ENCODE results near the gene ARRB1. TPM values are rescaled to one million over a fixed set of nuclear protein-coding genes. Genes with fewer than 3 reads are reported as not detected.

ARRB1 gene
- total and polyA plus RNA-seq, 2 experiments from 2014 or later: 4.5 to 10.7 TPM

DNA sequence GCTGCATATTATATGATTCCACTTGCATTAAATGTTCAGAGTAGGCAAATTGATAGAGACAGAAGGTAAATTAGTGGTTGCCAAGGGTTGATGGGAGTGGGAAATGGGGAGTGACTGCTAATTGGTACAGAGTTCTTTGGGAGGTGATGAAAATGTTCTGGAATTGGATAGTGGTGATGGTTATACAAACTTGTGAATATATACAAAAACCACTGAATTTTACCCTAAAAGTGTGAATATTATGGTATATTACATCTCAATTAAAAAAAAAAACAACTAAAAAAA lies 52.5 kb downstream of the ARRB1 start:
- Histone ChIP-seq H3K4me3 (no peak overlapping the region), H3K9me3 (ENCODE audit: low read depth) (no peaks in the 10 kb centered on the region), H3K27ac (no peak overlapping the region), H3K36me3 (no peaks in the 10 kb centered on the region), H3K27me3 (no peaks in the 10 kb centered on the region), H3K4me1 (ENCODE audit: low read depth) (peaks cover 7% of the 10 kb centered on the region)
- DNase-seq (ENCODE audit: low read depth in 1 of 2, low spot score in 1 of 2): no peak
- TF ChIP-seq, protein P1, sequence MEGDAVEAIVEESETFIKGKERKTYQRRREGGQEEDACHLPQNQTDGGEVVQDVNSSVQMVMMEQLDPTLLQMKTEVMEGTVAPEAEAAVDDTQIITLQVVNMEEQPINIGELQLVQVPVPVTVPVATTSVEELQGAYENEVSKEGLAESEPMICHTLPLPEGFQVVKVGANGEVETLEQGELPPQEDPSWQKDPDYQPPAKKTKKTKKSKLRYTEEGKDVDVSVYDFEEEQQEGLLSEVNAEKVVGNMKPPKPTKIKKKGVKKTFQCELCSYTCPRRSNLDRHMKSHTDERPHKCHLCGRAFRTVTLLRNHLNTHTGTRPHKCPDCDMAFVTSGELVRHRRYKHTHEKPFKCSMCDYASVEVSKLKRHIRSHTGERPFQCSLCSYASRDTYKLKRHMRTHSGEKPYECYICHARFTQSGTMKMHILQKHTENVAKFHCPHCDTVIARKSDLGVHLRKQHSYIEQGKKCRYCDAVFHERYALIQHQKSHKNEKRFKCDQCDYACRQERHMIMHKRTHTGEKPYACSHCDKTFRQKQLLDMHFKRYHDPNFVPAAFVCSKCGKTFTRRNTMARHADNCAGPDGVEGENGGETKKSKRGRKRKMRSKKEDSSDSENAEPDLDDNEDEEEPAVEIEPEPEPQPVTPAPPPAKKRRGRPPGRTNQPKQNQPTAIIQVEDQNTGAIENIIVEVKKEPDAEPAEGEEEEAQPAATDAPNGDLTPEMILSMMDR (IDR thresholded peaks at IDR 0.05; ENCODE audit: low read depth, low read length): no peak

DNA sequence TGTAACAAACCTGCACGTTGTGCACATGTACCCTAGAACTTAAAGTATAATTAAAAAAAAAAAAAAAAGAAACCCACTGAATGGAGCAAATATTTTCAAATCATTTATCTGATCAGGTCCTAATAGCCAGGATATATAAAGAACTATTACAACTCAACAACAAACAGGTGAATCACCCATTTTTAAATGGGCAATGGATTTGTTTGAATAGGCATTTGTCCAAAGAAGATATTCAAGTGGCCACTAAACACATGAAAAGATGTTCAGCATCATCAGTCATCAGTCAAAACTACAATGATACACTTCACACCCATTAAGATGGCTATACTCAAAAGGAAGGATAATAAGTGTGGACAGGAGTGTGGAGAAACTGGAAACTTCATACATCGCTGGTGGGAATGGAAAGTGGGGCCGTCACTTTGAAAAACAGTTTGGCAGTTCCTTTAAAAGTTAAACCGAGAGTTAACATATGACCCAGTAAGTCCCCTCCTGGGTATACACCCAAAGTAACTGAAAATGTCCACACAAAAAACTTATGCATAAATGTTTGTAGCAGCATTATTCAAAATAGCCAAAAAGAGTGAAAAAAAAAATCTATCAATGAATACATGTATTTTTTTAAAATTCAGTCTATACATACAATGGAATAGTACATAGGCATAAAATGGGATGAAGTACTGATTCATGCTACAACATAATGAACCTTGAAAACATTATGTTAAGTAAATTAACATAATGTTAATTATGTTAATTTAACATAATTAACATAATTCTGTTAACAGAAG lies 53.1 kb downstream of the ARRB1 start:
- TF ChIP-seq, protein P1 (IDR thresholded peaks at IDR 0.05; ENCODE audit: low read depth, low read length): no peak
- no peaks in the 10 kb centered on the region for H3K9me3 ChIP-seq (ENCODE audit: low read depth)
- no peak overlapping the region for H3K27ac ChIP-seq
- H3K36me3 ChIP-seq: no peaks in the 10 kb centered on the region
- peaks cover 7% of the 10 kb centered on the region for H3K4me1 ChIP-seq (ENCODE audit: low read depth)
- DNase-seq (ENCODE audit: low read depth in 1 of 2, low spot score in 1 of 2): no peak
- no peaks in the 10 kb centered on the region for H3K27me3 ChIP-seq
- H3K4me3 ChIP-seq: no peak overlapping the region

DNA sequence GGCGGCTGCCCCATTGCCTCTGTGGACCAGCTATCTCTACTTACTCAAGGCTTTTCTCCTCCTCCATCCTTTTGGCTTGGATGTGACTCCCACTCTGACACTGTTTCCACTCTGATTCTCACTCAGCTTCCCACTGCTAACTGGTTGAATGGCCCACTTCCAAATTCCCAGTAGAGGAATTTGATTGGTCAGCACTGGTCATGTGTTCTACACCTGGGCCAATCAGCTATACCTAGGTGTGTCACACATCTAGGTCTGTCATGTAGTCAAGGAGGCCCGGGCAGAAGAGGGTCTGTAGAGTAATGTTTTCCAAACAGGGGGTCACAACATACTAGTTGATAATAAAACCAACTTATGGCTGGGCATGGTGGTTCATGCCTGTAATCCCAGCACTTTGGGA lies 57.6 kb downstream of the ARRB1 start:
- Histone ChIP-seq H3K27ac (no peak overlapping the region), H3K36me3 (no peaks in the 10 kb centered on the region), H3K27me3 (no peaks in the 10 kb centered on the region), H3K4me3 (no peak overlapping the region), H3K9me3 (ENCODE audit: low read depth) (no peaks in the 10 kb centered on the region), H3K4me1 (ENCODE audit: low read depth) (peaks cover 5% of the 10 kb centered on the region)
- DNase-seq (ENCODE audit: low read depth in 1 of 2, low spot score in 1 of 2): no peak
- TF ChIP-seq, protein P1 (IDR thresholded peaks at IDR 0.05; ENCODE audit: low read depth, low read length): no peak

GRCh38 chr11:75292943-75293342 lies 58.5 kb downstream of the ARRB1 start:
- DNase-seq (ENCODE audit: low read depth in 1 of 2, low spot score in 1 of 2): no peak
- no peak overlapping the region for H3K4me3 ChIP-seq
- H3K9me3 ChIP-seq (ENCODE audit: low read depth): no peaks in the 10 kb centered on the region
- no peaks in the 10 kb centered on the region for H3K27me3 ChIP-seq
- no peaks in the 10 kb centered on the region for H3K36me3 ChIP-seq
- TF ChIP-seq, protein P1 (IDR thresholded peaks at IDR 0.05; ENCODE audit: low read depth, low read length): no peak
- peaks cover 5% of the 10 kb centered on the region for H3K4me1 ChIP-seq (ENCODE audit: low read depth)
- H3K27ac ChIP-seq: no peak overlapping the region

GRCh38 chr11:75291741-75292140 lies 59.7 kb downstream of the ARRB1 start:
- TF ChIP-seq, protein P1 (IDR thresholded peaks at IDR 0.05; ENCODE audit: low read depth, low read length): no peak
- no peak overlapping the region for H3K4me3 ChIP-seq

More at GRCh38 chr11:75291741-75292140, 59.7 kb downstream of the ARRB1 start:
- DNase-seq (ENCODE audit: low read depth in 1 of 2, low spot score in 1 of 2): no peak
- Histone ChIP-seq H3K9me3 (ENCODE audit: low read depth) (no peaks in the 10 kb centered on the region), H3K36me3 (no peaks in the 10 kb centered on the region), H3K4me1 (ENCODE audit: low read depth) (peaks cover 5% of the 10 kb centered on the region), H3K27ac (no peak overlapping the region), H3K27me3 (no peaks in the 10 kb centered on the region)

All from cardiac muscle cell (in vitro differentiated cells and primary cell).